ENCODE data around the gene AMHR2. TPM values are rescaled to one million over a fixed set of nuclear protein-coding genes. Genes with fewer than 3 reads are reported as not detected.

AMHR2 gene
- total and polyA plus RNA-seq, 2 donors (not counting 1 experiment from before 2014, with no cell fraction given), result not detected

DNA sequence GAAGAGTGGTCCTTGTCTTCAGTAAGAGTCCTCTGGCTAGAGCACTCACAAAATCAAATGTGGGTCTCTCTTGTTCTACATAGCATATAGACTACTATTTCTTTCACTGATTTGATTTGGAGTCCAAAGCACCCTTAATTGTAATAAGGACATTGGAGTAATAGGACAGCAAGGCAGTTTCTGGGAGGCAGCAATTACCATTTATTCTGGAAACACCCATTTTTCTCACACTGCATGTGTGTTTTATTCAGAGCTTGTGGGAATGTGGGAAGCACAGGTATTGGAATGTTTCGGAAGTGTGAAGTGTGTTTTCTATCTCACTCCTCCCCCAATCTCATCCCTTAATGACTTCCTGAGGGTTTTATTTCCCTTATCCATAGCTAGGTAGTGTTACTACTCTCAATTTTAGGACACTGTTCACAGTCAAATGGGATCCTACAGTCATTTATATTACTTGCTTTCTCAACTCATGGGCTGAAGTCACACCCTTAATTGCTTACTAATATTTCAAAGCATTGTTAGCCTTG is 48.5 kb downstream of the AMHR2 start:
- H3K4me3 Mint-ChIP-seq, result no peak overlapping the region
- Histone ChIP-seq H2AFZ (ENCODE audit: insufficient read depth, low read depth, low read length, poor library complexity, severe bottlenecking) (no peak overlapping the region), H3K79me2 (ENCODE audit: control insufficient read depth, insufficient read depth, low read length) (peaks cover 50% of the 10 kb centered on the region), H3K27ac (ENCODE audit: low read length in 2 of 2) (no peak overlapping the region), H3K4me2 (replicated peaks; ENCODE audit: low read depth, low read length, poor library complexity, severe bottlenecking) (no peak overlapping the region), H3K27me3 (replicated peaks in 1 of 4; ENCODE audit: control extremely low read depth in 1 of 4, control insufficient read depth in 3 of 4, insufficient read depth in 4 of 4, low read length in 3 of 4) (no peaks in the 10 kb centered on the region), H3K4me1 (ENCODE audit: control insufficient read depth in 2 of 2, insufficient read depth in 2 of 2, low read length in 2 of 2) (no peaks in the 10 kb centered on the region), H3K9ac (ENCODE audit: low read length) (no peak overlapping the region), H3K9me3 (ENCODE audit: control extremely low read depth in 1 of 3, control insufficient read depth in 2 of 3, insufficient read depth in 1 of 3, low read length in 2 of 3) (no peaks in the 10 kb centered on the region), H3K36me3 (replicated peaks in 1 of 2; ENCODE audit: control extremely low read depth in 1 of 2, control insufficient read depth in 1 of 2, extremely low read depth in 1 of 2, insufficient read depth in 2 of 2, low read length in 1 of 2) (peaks cover 24 to 96% of the 10 kb centered on the region in 2 experiments), H3K4me3 (ENCODE audit: control extremely low read depth in 1 of 5, extremely low read depth in 1 of 5, insufficient read depth in 1 of 5, low read depth in 2 of 5, low read length in 4 of 5) (no peak overlapping the region), H4K20me1 (ENCODE audit: control insufficient read depth, insufficient read depth, low read length, poor library complexity, severe bottlenecking) (peaks cover 87% of the 10 kb centered on the region)
- intact Hi-C loops (cut with micrococcal nuclease), result loop anchor here (5.0 kb wide), 1 partner anchor 35 kb away; the partner anchor contains the start of gene NPFF
- H3K27me3 Mint-ChIP-seq, result no peaks in the 10 kb centered on the region
- H3K4me1 Mint-ChIP-seq, result peaks cover 3% of the 10 kb centered on the region
- H3K27ac Mint-ChIP-seq, result no peak overlapping the region
- CTCF ChIA-PET, result interaction anchor here (0.7 to 4.9 kb wide), 2 partner anchors 37 to 152 kb away, joined by 4 to 24 read pairs; no protein-coding TSS in a partner anchor
- no CpG with 5 or more reads among the region's 1 CpG for WGBS (ENCODE audit: insufficient coverage)
- POLR2A ChIA-PET, result interaction anchor here (0.6 to 1.3 kb wide), 2 partner anchors 31 to 37 kb away, joined by 3 to 4 read pairs; partner anchors contain the start of gene PRR13
- no peak for ATAC-seq (ENCODE audit: low read depth)
- no peaks in the 10 kb centered on the region for H3K9me3 Mint-ChIP-seq (ENCODE audit: insufficient read depth)
- TF ChIP-seq, protein P1, sequence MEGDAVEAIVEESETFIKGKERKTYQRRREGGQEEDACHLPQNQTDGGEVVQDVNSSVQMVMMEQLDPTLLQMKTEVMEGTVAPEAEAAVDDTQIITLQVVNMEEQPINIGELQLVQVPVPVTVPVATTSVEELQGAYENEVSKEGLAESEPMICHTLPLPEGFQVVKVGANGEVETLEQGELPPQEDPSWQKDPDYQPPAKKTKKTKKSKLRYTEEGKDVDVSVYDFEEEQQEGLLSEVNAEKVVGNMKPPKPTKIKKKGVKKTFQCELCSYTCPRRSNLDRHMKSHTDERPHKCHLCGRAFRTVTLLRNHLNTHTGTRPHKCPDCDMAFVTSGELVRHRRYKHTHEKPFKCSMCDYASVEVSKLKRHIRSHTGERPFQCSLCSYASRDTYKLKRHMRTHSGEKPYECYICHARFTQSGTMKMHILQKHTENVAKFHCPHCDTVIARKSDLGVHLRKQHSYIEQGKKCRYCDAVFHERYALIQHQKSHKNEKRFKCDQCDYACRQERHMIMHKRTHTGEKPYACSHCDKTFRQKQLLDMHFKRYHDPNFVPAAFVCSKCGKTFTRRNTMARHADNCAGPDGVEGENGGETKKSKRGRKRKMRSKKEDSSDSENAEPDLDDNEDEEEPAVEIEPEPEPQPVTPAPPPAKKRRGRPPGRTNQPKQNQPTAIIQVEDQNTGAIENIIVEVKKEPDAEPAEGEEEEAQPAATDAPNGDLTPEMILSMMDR (IDR thresholded peaks at IDR 0.05), result no peak
- TF ChIP-seq EZH2 (IDR thresholded peaks at IDR 0.05; ENCODE audit: borderline replicate concordance, insufficient read depth, low read depth, low read length, poor library complexity, severe bottlenecking), result no peak
- no peak for DNase-seq

DNA sequence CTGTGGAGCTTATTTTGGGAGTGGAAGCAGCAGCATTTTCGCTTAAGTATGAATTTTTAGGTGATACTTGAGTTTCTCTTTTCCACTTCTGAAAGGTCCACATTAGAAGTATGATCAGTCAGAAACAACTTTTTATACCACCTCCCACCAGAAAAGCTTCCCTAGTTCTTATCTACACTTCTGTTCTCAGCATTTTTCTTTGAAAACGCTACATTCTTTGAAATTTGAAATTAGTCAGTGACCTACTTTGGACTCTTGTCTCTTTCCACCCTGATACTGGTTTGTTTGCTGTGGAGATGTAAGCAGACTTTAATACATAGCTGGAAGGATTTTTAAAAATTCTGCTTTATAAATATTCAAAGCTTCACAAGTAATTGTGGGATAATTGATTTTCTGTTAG is 50.4 kb downstream of the AMHR2 start:
- H3K27ac Mint-ChIP-seq, result no peak overlapping the region

More for the DNA sequence above, 50.4 kb downstream of the AMHR2 start:
- Histone ChIP-seq H3K27ac (ENCODE audit: low read length in 2 of 2) (no peak overlapping the region), H3K4me3 (ENCODE audit: control extremely low read depth in 1 of 5, extremely low read depth in 1 of 5, insufficient read depth in 1 of 5, low read depth in 2 of 5, low read length in 4 of 5) (no peak overlapping the region), H4K20me1 (ENCODE audit: control insufficient read depth, insufficient read depth, low read length, poor library complexity, severe bottlenecking) (peaks cover 88% of the 10 kb centered on the region), H3K9ac (ENCODE audit: low read length) (no peak overlapping the region), H3K9me3 (ENCODE audit: control extremely low read depth in 1 of 3, control insufficient read depth in 2 of 3, insufficient read depth in 1 of 3, low read length in 2 of 3) (no peaks in the 10 kb centered on the region), H3K36me3 (replicated peaks in 1 of 2; ENCODE audit: control extremely low read depth in 1 of 2, control insufficient read depth in 1 of 2, extremely low read depth in 1 of 2, insufficient read depth in 2 of 2, low read length in 1 of 2) (peaks cover 14 to 93% of the 10 kb centered on the region in 2 experiments), H2AFZ (ENCODE audit: insufficient read depth, low read depth, low read length, poor library complexity, severe bottlenecking) (no peak overlapping the region), H3K4me2 (replicated peaks; ENCODE audit: low read depth, low read length, poor library complexity, severe bottlenecking) (no peak overlapping the region), H3K79me2 (ENCODE audit: control insufficient read depth, insufficient read depth, low read length) (peaks cover 39% of the 10 kb centered on the region), H3K27me3 (replicated peaks in 1 of 4; ENCODE audit: control extremely low read depth in 1 of 4, control insufficient read depth in 3 of 4, insufficient read depth in 4 of 4, low read length in 3 of 4) (no peaks in the 10 kb centered on the region), H3K4me1 (ENCODE audit: control insufficient read depth in 2 of 2, insufficient read depth in 2 of 2, low read length in 2 of 2) (no peaks in the 10 kb centered on the region)
- POLR2A ChIA-PET, result no interaction called here
- WGBS (ENCODE audit: insufficient coverage), result no CpG with 5 or more reads among the region's 2 CpGs
- Mint-ChIP-seq H3K4me1 (peaks cover 3% of the 10 kb centered on the region), H3K27me3 (no peaks in the 10 kb centered on the region), H3K9me3 (ENCODE audit: insufficient read depth) (no peaks in the 10 kb centered on the region), H3K4me3 (no peak overlapping the region)
- no peak for DNase-seq
- intact Hi-C loops (cut with micrococcal nuclease), result loop anchor here (5.0 kb wide), 1 partner anchor 33 kb away; the partner anchor contains the start of gene NPFF
- ATAC-seq (ENCODE audit: low read depth), result no peak
- CTCF ChIA-PET, result interaction anchor here (0.9 to 4.9 kb wide), 7 partner anchors 17 to 122 kb away, joined by 3 to 24 read pairs (median 3); partner anchors contain the start of gene TARBP2
- TF ChIP-seq, protein P1 (IDR thresholded peaks at IDR 0.05), result no peak
- TF ChIP-seq EZH2 (IDR thresholded peaks at IDR 0.05; ENCODE audit: borderline replicate concordance, insufficient read depth, low read depth, low read length, poor library complexity, severe bottlenecking), result no peak
